GM18868 (cell line): ENCODE results near the gene ADSL.

ENCODE experiments used
- ATAC-seq: cut with Tn5 transposase; IDR thresholded peaks from one replicate; pipeline ENCODE4 v1.9.1; 2021; ENCODE audit warnings: mild to moderate bottlenecking, moderate library complexity; ENCODE audit not compliant: unreplicated experiment

ADSL gene

DNA sequence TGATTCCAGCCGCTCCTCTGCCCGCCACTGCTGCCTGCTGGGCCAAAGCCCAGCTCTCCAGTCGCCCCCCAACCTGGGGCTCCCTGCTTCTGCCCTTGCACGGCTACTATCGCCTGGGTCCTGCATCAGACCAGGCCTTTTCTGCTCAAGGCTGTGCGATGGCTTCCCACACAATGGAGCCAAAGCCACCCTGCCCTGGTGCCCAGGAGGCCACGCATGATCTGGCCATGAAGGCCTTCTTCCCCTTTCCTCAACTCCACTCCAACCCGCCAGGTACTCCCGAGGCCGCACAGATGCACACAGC is 69.9 kb downstream of the ADSL start:
- ATAC-seq = no peak

DNA sequence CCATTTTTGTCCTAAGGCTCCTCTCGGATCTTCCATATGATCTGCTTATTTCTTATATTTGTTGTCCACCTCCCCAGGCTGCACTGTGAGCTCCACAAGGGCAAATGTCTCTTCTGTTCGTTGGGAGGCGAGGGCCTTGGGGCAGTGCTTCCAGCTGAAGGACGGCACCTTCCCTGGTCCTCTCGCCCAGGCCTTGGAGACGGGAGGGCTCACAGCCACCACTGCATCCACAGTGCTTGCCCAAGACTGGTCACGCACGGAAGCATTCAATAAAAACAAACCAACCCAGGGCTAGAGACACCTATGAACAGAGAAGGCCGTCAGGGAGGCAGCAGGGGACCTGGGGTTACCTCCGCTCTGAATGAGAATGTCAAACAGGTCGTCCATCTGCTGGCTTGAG is 70.3 kb downstream of the ADSL start:
- ATAC-seq = no peak

DNA sequence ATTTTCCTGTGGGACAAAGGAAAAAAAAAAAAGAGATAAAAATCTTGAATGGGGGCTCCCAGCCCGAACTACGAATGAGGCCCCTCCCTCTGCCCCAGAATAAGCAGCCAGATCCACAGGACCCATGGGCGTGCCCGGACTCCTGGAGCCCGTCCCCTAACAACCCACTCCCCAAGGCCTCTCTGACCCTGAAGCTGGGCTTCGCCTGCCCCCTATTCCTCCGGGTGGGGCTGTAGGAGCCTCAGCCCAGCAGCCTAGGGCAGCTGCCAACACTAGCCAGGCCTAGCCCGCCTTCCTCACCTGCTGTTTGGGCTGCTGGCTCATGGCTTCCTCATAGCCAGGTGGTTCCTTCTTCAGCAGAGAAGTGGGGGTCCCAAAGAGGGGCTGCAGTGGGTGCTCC is 70.7 kb downstream of the ADSL start:
- ATAC-seq = no peak

DNA sequence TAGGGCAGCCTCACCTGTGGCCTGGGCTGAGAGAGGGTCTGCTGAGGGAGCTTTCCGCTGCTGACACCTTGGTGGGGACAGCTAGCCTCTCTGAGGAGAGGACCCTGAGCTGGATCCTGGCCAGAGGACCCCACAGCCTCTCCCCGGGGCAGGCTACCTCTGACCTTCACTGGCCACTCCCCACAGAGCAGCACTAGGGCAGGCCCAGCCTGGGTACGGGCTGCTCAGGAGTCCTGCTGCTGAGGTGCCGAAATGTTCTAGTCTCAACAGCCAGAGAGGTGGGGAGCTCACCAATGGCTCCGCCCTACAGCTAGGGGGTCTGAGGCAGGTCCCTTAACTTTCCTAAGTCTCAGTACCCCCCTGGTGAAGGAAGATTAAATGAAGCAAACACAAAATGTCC is 71.6 kb downstream of the ADSL start:
- ATAC-seq = no peak

DNA sequence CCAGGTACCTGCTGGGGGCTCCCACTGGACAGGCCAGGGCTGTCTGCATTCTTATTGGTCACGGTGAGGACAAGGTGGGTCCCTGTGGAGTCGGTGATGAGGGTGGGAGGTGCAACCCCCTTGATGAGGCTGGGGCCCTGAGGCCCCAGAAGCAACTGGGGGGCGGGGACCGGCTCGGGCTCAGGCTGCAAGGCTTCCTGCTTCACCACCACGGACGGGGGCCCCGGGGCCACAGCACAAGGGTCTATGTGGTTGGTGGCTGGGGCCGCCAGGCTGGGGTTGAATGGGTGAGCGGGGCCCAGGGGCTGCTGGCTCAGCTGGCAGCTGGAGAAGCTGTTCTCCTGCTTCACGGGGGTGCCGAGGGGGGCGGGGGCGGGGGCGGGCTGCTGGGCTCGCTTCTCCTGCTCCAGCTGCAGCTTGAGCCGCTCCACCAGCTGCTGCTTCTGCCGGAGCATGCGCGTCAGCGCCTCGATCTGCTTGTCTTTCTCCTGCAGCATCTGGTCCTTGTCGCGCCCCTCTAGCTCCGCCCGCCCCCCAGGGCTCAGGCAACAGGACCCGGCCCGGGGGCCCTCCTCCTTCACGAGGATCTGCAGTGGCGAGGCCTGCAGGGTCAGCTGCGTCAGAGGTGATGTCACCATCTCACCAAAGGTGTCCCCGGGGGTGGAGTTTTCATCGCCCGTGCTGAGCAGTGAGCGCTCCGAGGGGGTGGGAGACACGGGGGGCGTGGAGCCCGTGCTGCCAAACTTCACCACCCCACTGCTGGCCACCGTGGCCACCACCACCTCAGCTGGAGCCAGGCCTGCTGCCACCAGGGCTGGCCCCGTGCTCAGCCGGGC is 72.3 kb downstream of the ADSL start:
- no peak for ATAC-seq

DNA sequence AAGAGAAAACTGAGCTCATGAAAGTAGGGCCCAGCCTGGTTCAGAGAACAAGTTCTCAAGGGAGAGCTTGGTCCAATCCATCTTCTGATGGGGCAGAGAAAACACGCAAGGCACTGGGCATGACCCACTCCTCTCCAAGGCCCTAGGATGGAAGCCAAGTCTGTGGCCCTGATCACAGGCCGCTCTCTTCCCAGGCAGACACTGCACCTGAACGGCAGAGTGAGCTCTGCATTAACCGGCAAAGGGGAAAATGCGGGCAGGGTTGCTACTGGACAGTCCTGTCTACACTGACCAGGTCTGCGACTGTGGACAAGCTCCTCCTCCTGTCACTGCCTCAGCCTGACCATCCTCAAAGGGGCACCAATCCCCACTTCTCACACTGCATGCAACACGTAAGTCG is 73.4 kb downstream of the ADSL start:
- no peak for ATAC-seq

DNA sequence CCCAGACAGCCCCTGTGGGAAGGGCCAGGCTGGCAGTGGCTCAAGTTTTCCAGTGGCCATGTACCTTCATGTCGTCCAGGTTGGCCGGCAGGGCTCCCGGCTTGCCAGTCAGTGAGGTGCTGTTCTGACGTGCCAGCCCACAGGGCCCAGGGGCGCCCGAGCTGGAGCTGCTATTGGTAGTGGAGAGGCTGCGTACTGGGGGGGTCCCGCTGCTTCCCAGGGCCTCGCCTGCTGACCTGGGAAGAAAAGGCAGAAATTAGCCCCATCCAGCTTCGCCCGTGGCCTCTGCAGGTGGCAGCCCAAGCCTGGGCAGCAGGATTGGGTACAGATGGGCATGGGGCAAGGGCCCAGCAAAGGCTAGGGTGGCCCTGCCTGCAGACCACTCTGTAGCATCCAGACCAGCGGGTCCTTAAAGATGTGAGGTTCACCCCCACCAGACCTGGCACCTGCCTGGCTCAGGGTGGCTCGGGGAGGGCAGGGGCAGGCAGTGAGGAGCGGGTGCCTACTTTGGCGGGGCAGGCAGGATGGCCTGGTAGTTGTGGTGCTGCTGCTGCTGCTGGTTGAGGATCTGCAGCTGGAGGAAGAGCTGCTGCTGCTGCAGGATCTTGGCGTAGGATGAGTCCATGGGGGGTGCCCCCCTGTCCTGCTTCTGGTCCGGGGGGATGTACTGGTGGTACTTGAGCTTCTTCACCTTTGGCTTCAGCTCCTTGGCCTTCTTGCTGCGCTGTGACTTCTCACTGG is 74.2 kb downstream of the ADSL start:
- ATAC-seq = no peak

DNA sequence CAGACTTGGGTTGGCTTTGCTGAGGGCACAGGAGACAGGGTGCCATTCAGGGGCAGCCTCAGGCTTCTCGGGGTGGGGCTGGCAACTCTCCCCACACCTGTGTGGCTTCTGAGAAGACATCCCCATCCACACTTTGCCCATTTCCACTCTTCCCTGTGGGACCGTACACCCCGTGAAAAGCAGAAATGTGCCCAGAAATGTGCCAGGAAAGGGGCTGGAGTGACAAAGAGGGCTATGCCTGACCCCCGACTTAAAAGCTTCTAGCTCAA is 74.7 kb downstream of the ADSL start:
- no peak for ATAC-seq

DNA sequence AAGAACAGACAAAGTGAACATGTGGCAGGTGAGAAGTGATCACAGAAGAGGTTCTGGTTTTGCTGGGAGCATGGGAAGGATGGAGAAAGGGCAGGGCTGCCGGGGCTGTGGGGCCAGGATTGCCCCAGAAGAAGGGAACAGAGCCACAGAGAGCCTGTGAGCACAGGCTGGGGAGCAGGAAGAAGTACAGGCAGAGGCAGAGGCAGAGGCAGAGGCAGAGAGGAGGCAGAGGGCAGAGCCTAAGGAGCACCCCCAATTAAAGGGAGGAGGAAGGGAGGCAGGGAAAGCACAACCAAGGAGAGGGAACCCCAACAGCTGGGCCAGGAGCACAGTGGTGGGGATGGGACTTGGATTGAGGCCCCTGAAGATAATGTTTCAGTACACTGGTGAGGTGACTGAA is 75.6 kb downstream of the ADSL start:
- no peak for ATAC-seq

DNA sequence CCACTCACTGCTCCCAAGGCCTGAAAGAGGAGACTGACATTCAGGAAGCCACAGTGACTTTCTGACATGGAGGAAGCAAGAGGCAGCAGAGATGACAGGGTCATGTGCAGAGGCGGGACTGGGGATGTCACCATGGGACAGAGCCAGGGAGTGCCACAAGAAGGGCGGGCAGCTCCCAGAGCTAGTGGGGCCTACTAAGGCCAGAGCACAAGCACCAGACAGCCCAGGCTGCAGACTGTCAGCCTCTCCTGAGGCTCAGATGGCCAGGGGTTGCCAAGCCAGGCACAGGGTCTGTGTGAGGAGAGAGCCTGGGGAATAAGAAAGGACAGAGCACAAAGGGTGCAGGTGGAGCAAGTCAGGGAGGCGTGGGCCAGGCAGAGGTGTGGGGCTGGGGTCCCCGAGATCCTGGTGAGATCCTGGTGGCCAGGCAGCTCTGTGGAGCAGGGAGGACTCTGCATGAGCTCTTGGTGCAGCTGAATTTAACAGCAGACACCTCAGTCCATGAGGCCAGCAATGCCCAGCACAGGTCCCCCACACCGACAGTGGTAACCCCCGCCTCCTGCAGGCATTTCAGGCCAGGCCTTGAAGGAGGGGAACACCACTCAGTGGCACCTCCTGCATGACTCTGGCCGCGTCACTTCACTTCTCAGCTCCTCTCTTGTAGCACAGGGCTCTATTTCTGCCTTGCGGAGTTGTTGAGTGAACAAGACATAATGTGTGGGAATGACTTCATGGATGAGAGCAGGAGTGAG is 76.4 kb downstream of the ADSL start:
- ATAC-seq = no peak

DNA sequence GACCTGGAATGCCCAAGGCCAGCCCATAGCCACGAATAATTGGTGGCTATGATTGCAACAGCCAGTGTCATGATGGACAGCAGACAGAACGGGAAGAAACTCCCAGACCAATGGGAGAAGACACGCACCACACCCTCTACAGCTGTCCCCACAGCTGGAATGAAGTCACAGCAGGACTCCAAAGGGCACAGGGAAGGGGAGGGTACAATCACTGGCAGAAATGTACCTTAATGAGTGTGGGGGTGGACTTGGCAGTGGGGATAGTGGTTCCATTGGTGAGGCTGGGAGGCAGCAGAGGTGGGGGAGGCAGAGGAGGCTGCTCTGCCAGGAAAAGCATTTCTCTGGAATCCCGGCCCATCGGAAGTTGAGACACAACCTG is 77.0 kb downstream of the ADSL start:
- no peak for ATAC-seq

DNA sequence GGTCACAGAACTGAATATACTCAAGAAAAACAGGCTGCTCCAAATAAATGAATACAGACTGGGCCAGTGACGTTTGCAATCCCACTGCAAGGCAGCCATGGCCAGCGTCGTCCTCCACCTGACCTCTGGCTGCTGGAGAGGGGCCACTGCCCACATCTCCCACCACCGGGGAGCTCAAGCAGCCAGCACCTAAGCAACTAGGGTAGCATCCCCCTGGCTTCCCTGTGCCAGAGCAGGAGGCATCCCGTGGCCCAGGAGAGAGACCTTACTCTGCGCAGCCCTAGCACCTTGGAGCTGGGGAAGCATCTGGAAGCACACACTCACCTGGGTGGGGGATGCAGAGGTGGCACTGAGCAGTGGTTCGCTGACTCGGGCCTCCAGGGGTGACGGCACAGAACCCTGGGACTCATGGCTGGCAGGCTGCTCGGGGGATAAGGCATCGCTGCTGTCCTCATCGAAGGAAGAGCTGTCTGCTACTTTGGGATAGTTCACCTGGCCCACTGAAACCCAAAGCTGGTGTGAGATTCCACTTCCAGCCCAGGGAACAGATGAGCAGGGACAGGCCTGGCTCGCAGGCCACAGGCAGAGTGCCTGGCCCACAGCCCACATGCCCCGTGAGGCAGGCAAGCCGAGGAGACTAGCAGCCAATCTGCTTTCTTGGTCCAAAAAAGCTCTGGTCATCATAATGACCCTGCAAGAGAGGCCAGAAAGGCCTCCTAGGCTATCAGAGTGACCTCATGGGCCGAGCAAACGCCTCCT is 77.8 kb downstream of the ADSL start:
- no peak for ATAC-seq

DNA sequence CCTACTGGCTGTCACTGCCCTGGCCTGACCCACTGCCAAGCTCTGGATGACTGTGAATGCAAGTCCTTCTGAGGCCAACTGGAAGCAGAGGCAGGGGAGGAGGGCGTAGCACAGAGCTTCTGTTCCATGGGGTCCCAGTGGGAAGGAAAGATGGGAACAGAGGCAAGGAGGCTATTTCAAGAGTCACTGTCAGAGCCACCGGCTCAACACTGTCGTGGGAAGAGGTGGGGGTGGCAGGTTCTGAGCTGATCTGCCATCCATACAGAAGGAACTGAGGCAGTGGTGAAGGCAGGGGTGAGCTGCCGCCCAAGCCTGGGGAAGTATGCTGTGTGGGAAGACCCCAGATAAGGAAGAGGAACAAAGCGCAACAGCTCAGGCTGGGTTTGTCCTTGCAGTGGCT is 78.8 kb downstream of the ADSL start:
- ATAC-seq = no peak

DNA sequence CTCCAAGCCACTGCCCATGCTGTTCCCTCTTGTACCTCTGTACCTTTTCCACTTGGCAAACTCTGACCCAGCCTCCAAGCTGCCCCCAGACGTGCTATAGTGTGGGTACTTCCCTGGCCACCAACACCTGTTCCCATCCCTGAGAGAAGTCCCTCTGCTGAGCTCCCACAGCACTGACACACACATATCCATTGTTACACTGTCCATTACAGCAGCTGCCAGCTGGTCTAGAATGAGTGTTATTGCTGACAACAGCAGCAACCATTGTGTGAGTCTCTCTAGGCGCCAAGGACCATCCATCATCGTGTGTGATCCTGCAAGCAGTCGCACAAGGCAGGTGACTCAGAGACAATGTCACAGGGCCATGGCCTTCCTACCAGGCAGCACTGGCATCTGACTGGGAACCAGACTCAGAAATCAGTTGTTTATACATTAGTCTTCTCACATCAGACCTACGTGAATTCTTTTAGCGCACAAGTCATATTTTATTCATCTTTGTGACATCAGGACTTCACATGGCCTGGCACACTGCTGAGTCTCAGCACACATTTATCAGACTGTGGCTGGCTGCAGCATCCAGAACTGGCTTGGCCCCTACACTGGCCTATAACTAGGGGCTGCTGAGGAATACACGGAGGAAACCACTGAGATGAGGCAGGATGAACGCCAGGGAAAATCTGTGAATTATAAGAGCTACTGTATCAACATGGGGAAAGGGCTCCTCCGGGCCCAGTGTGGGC is 80.5 kb downstream of the ADSL start:
- ATAC-seq = no peak

DNA sequence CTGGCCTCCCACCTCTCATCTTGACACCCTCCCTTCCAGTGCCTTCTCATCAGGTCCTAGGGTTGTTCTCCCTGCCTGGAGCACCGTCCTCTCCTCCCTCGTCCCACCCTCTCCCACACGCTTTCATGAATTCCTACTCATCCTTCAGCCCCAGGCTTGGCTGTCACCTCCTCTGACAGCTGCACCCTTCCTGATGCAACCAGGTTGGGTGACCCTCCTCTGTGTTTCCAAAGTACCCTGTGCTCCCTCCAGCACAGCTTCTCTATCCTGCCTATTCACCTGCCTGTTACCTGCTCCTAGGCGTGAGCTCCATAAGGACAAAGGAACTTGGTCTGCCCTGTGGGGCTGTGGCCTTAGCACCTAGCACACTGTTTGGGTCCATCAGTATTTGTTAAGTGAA is 82.5 kb downstream of the ADSL start:
- ATAC-seq = no peak

DNA sequence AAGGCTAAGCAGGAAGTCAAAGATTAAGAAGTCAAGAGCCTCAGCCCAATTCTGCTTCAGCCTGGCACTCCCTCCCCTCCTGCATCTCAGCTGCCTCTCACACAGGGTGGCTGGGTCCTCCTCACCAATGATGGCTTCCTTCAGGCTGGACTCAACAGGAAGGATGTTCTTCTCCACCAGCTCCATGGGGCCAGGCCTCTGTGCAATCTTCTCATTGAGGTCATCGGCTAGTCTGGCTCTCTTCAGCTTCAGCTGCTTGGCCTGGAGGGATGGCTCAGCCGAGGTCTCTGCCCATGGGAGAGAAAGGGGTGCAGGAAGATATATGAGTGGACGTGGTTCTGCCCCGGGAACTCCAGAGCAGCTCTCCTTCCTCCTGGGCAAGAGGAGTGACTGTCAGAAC is 83.2 kb downstream of the ADSL start:
- ATAC-seq = no peak

DNA sequence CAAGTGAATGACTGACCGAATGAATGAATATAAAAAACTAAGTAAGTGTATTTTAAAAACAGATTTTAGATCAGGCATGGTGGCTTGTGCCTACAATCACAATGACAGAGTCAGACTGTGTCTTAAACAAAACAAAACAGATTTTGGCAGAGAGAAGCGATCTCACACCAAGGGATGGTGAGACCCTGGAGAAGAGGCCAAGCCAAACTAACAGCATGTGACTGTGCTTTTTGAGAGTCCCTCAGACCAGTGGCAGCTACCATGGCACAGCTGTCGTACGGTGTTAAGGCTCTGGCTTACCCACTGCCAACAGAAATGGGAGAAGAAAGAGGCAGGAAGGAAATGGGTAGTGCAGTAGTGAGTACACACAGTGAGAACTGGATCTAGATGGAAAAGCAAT is 84.7 kb downstream of the ADSL start:
- no peak for ATAC-seq

DNA sequence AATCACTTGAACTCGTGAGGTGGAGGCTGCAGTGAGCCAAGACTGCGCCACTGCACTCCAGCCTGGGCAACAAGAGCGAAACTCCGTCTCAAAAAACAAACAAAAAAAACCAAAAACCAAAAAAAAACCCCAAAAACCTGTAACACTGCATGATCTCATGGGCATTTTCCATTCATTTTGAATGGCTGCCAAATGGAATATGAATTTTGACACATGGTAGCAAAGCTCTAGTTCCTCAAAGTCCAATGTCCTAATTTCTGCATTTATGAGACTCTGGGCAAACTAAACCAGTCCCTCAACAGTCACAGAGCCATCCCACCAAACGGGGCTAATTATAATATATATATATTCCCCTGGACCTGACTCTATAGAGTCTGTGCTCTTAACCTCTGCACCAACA is 85.9 kb downstream of the ADSL start:
- ATAC-seq = no peak

DNA sequence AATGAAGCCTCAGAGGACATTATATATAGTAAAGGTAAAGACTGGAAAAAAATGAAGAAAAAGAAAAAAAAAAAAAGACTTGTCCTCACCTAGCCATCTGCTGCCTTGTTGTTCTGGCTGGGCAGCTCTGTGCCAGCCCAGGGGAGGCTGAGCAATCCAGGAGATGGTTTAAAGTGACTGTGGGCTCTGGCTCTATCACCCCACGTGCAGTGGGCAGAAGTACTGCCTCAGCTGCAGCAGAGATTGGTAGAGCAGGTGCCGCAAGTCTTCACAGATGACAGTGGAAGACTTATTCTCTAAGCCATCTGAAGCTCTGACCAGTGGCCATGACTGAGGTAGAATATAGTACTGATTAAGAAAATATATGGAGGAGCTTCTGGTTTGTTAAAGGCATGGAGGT is 86.3 kb downstream of the ADSL start:
- no peak for ATAC-seq

DNA sequence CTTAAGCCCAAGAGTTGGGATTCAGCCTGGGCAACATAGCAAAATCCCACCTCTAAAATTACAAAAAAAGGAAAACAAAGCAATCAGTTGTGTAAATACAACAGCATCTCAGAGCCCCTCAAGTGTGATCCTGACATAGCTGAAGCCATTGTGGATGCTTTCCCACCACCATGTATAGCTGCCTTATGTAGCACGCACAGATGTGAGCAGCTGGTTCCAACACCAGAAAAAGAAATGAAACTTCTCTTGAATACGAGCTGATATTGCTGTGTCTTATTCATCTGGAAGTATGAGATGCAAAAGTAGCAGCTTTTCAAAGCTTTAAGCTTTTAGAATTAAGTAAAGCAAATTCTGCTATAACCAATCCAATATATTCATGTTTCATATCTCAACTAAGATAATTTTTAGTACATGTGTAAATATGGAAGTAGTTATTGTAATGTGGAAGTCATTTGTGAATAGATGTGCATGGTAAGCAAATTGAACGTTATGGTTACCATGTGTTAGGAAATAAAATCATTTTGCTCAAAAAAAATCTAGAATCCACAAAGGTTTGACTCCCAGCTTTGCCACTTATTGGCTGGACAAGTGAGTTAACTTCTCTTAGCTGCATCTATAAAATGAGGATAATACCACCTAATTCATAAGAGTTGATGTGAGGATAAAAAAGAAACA is 87.3 kb downstream of the ADSL start:
- ATAC-seq = no peak
